ENCODE results near the gene FAM149B1.
"Not testable (repeated sequence)": the region's sequence is repeated elsewhere in the genome, so short reads cannot be mapped to it uniquely, and the experiment has no call there.

FAM149B1 gene

DNA sequence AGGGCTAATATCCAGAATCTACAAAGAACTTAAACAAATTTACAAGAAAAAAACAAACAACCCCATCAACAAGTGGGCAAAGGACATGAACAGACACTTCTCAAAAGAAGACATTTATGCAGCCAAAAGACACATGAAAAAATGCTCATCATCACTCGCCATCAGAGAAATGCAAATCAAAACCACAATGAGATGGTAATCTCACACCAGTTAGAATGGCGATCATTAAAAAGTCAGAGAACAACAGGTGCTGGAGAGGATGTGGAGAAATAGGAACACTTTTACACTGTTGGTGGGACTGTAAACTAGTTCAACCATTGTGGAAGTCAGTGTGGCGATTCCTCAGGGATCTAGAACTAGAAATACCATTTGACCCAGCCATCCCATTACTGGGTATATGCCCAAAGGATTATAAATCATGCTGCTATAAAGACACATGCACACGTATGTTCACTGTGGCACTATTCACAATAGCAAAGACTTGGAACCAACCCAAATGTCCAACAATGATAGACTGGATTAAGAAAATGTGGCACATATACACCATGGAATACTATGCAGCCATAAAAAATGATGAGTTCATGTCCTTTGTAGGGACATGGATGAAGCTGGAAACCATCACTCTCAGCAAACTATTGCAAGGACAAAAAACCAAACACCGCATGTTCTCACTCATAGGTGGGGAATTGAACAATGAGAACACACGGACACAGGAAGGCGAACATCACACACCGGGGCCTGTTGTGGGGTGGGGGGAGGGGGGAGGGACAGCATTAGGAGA lies 17.1 kb upstream of the FAM149B1 start:
- H3K4me3 ChIP-seq (ENCODE audit: low read depth, low read length); H3K9me3 ChIP-seq (ENCODE audit: control insufficient read depth, insufficient read depth, low read depth, low read length); H3K9ac ChIP-seq (ENCODE audit: low read length); H3K4me1 ChIP-seq (ENCODE audit: control insufficient read depth, insufficient read depth, low read length); H3K27me3 ChIP-seq (ENCODE audit: control insufficient read depth, insufficient read depth, low read length); H3K27ac ChIP-seq (ENCODE audit: low read depth, low read length): not testable (repeated sequence)
- peaks cover 70% of the 10 kb centered on the region for H3K36me3 ChIP-seq (ENCODE audit: control insufficient read depth, insufficient read depth, low read length)

DNA sequence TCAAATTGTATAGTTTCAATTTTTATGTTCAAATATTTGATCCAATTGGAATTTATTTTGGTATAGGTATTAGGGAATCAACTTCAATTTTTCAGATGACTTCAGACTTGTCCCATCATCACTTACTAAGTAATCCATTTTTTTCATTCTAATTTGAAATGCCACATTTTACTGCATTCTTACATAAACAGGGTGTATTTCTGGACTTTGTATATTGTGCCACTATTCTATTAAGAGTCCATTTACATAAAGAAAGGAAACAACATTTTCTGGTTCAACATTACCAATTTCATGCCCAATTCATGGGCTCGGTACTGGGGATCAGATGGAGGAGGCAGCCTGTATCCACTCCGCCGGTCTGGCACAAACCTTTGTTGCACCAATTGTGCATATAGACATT lies 15.9 kb upstream of the FAM149B1 start:
- Histone ChIP-seq H3K4me3 (ENCODE audit: low read depth, low read length) (no peak overlapping the region), H3K36me3 (ENCODE audit: control insufficient read depth, insufficient read depth, low read length) (peaks cover 71% of the 10 kb centered on the region), H3K4me1 (ENCODE audit: control insufficient read depth, insufficient read depth, low read length) (no peaks in the 10 kb centered on the region), H3K27me3 (ENCODE audit: control insufficient read depth, insufficient read depth, low read length) (no peaks in the 10 kb centered on the region), H3K9me3 (ENCODE audit: control insufficient read depth, insufficient read depth, low read depth, low read length) (no peaks in the 10 kb centered on the region), H3K27ac (ENCODE audit: low read depth, low read length) (no peak overlapping the region), H3K9ac (ENCODE audit: low read length) (no peak overlapping the region)

DNA sequence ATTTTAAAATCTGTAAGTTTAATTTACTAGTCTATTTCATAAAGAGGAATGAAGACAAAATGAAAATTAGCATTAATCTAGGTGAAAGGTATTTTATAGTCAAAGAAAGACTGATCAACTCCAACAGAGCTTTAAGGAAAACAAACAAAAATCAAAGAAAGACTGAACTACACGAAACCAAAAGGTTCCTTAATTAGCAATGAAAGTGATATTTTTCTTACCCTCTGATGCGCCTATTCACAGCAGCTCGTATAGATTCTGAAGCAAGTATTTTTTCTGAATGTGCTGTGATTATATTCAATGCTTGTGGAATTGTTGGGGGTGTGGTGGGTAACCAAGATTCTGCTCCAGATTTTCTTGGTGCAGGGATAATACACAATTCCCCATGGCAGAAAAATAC lies 11.9 kb upstream of the FAM149B1 start:
- Histone ChIP-seq H3K9me3 (ENCODE audit: control insufficient read depth, insufficient read depth, low read depth, low read length) (no peaks in the 10 kb centered on the region), H3K27ac (ENCODE audit: low read depth, low read length) (no peak overlapping the region), H3K4me1 (ENCODE audit: control insufficient read depth, insufficient read depth, low read length) (no peaks in the 10 kb centered on the region), H3K9ac (ENCODE audit: low read length) (no peak overlapping the region), H3K27me3 (ENCODE audit: control insufficient read depth, insufficient read depth, low read length) (no peaks in the 10 kb centered on the region), H3K4me3 (ENCODE audit: low read depth, low read length) (no peak overlapping the region), H3K36me3 (ENCODE audit: control insufficient read depth, insufficient read depth, low read length) (peaks cover 58% of the 10 kb centered on the region)

DNA sequence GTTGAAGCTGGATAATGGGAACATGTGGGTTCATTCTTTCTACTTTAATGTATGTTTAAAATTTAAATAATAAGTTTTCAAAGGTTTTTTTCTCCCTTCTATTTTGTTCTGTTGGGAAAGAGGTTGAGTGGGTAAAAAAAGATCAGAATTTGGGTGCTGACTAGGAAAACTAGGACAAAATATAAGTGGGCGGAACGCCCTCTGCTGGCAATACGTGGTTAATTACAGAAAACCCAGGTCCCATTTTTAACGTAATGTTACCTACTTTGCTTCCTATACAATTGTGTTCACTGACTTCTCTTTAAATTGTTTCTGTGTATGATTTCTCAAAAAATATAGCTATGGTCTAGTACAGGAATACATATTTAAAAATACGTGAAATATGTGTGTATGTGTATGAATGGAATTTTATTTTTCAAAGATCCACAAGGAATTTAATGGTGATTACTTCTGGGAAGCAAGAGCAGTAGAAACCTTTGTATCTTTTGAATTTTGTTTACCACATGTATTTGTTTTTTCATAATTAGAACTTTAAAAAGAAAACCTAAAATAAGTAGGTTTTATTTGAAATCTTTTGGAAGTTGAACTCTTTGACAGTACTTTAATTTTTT lies 8.8 kb upstream of the FAM149B1 start:
- Histone ChIP-seq H3K9ac (ENCODE audit: low read length) (no peak overlapping the region), H3K36me3 (ENCODE audit: control insufficient read depth, insufficient read depth, low read length) (peaks cover 55% of the 10 kb centered on the region), H3K9me3 (ENCODE audit: control insufficient read depth, insufficient read depth, low read depth, low read length) (no peaks in the 10 kb centered on the region), H3K27me3 (ENCODE audit: control insufficient read depth, insufficient read depth, low read length) (no peaks in the 10 kb centered on the region), H3K4me1 (ENCODE audit: control insufficient read depth, insufficient read depth, low read length) (no peaks in the 10 kb centered on the region), H3K4me3 (ENCODE audit: low read depth, low read length) (no peak overlapping the region), H3K27ac (ENCODE audit: low read depth, low read length) (no peak overlapping the region)

DNA sequence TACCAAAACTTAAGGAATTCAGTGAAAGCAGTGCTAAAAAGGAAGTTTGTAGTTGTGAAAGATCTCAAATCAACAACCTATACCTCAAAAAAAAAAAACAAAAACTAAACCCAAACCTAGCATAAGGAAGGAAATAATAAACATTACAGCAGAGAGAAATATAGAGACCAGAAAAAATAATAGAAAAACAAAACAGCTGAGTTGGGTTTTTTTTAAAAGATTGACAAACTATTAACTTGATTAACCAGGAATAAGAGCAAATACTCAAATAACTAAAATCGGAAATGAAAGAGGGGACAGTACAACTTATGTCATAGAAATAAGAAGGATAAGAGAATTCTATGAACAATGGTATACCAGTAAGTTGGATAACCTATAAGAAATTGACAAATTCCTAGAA lies 6.8 kb upstream of the FAM149B1 start:
- no peak overlapping the region for H3K4me3 ChIP-seq (ENCODE audit: low read depth, low read length)
- no peaks in the 10 kb centered on the region for H3K27me3 ChIP-seq (ENCODE audit: control insufficient read depth, insufficient read depth, low read length)
- peaks cover 46% of the 10 kb centered on the region for H3K36me3 ChIP-seq (ENCODE audit: control insufficient read depth, insufficient read depth, low read length)
- H3K4me1 ChIP-seq (ENCODE audit: control insufficient read depth, insufficient read depth, low read length), result no peaks in the 10 kb centered on the region
- H3K27ac ChIP-seq (ENCODE audit: low read depth, low read length), result no peak overlapping the region
- H3K9me3 ChIP-seq (ENCODE audit: control insufficient read depth, insufficient read depth, low read depth, low read length), result no peaks in the 10 kb centered on the region
- no peak overlapping the region for H3K9ac ChIP-seq (ENCODE audit: low read length)

DNA sequence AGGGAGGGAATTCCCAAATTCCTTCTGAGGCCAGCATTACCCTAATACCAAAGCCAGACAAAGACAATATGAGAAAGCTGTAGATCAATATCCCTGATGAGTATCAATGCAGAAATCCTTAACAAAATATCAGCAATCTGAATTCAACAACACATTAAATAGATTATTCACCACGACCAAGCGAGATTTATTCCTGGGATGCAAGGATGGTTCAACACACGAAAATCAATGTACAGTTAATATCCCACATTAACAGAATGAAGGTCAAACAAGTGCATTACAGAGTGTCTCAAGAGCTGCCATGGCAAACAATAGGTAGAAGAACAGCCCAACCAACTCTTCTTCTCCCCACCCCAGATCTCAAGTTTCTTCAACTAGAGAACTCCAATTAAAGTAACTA lies 6.3 kb upstream of the FAM149B1 start:
- no peaks in the 10 kb centered on the region for H3K27me3 ChIP-seq (ENCODE audit: control insufficient read depth, insufficient read depth, low read length)
- no peak overlapping the region for H3K9ac ChIP-seq (ENCODE audit: low read length)
- H3K4me3 ChIP-seq (ENCODE audit: low read depth, low read length), result no peak overlapping the region
- H3K4me1 ChIP-seq (ENCODE audit: control insufficient read depth, insufficient read depth, low read length), result no peaks in the 10 kb centered on the region
- no peak overlapping the region for H3K27ac ChIP-seq (ENCODE audit: low read depth, low read length)
- H3K36me3 ChIP-seq (ENCODE audit: control insufficient read depth, insufficient read depth, low read length), result peaks cover 40% of the 10 kb centered on the region
- H3K9me3 ChIP-seq (ENCODE audit: control insufficient read depth, insufficient read depth, low read depth, low read length), result no peaks in the 10 kb centered on the region

DNA sequence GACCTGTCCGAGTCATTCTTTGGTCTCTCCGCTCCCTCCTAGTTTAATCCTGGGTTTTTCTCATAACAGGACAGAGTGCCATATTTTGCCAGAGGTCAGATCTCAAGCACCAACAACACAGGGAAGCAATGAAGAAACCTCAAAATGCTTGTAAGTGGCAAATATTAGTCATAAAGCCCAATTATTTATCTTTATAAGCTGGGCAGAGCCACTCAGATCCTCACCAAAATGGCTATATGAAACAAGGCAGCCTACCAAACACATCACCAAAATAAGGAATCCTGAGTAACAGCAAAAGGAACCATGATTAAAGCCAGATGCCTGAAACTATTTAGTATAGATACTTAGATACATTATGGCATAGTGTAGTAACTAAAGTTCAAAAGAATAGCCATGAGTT lies 4.8 kb upstream of the FAM149B1 start:
- Histone ChIP-seq H3K4me1 (ENCODE audit: control insufficient read depth, insufficient read depth, low read length) (no peaks in the 10 kb centered on the region), H3K27me3 (ENCODE audit: control insufficient read depth, insufficient read depth, low read length) (no peaks in the 10 kb centered on the region), H3K9ac (ENCODE audit: low read length) (no peak overlapping the region), H3K36me3 (ENCODE audit: control insufficient read depth, insufficient read depth, low read length) (peaks cover 34% of the 10 kb centered on the region), H3K27ac (ENCODE audit: low read depth, low read length) (no peak overlapping the region), H3K9me3 (ENCODE audit: control insufficient read depth, insufficient read depth, low read depth, low read length) (no peaks in the 10 kb centered on the region), H3K4me3 (ENCODE audit: low read depth, low read length) (no peak overlapping the region)

DNA sequence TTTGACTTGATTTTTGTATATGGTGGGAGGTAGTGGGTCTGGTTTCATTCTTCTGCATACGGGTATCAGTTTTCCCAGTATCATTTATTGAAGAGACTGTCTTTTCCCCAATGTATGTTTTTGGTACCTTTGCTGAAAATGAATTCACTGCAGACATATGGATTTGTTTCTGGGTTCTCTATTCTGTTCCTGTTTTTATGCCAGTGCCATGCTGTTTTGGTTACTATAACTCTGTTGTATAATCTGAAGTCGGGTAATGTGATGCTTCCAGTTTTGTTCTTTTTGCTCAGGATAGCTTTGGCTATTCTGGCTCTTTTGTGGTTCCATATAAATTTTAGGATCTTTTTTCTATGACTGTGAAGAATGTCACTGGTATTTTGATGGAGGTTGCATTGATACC lies 947 bp upstream of the FAM149B1 start:
- H3K27ac ChIP-seq (ENCODE audit: low read depth, low read length), result no peak overlapping the region
- H3K36me3 ChIP-seq (ENCODE audit: control insufficient read depth, insufficient read depth, low read length), result peaks cover 20% of the 10 kb centered on the region
- peak overlapping the region; percentile 84 for H3K4me3 ChIP-seq (ENCODE audit: low read depth, low read length)
- H3K4me1 ChIP-seq (ENCODE audit: control insufficient read depth, insufficient read depth, low read length), result no peaks in the 10 kb centered on the region
- H3K27me3 ChIP-seq (ENCODE audit: control insufficient read depth, insufficient read depth, low read length), result no peaks in the 10 kb centered on the region
- H3K9ac ChIP-seq (ENCODE audit: low read length), result no peak overlapping the region
- H3K9me3 ChIP-seq (ENCODE audit: control insufficient read depth, insufficient read depth, low read depth, low read length), result no peaks in the 10 kb centered on the region

DNA sequence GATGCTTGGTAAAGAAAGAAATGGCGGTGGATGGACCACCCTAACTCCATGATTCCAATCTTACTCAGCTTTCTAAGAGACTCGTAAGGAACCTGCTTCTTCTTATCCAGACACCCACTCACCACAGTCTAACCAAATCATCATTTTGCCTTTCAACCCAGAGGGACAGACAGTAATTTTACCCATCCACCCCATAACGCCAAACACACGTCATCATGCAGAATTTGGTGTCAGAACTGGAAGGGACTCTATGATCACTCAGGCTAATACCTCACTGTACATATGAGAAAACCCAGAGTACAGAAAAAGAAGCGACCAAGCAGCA lies 499 bp upstream of the FAM149B1 start:
- H3K4me3 ChIP-seq (ENCODE audit: low read depth, low read length), result peak overlapping the region; percentile 84
- no peaks in the 10 kb centered on the region for H3K27me3 ChIP-seq (ENCODE audit: control insufficient read depth, insufficient read depth, low read length)
- H3K4me1 ChIP-seq (ENCODE audit: control insufficient read depth, insufficient read depth, low read length), result no peaks in the 10 kb centered on the region
- H3K9me3 ChIP-seq (ENCODE audit: control insufficient read depth, insufficient read depth, low read depth, low read length), result no peaks in the 10 kb centered on the region
- peak overlapping the region; percentile 43; the same call in 1 of the 2 replicates for H3K27ac ChIP-seq (ENCODE audit: low read depth, low read length)
- peak overlapping the region; percentile 85 for H3K9ac ChIP-seq (ENCODE audit: low read length)
- peaks cover 16% of the 10 kb centered on the region for H3K36me3 ChIP-seq (ENCODE audit: control insufficient read depth, insufficient read depth, low read length)

DNA sequence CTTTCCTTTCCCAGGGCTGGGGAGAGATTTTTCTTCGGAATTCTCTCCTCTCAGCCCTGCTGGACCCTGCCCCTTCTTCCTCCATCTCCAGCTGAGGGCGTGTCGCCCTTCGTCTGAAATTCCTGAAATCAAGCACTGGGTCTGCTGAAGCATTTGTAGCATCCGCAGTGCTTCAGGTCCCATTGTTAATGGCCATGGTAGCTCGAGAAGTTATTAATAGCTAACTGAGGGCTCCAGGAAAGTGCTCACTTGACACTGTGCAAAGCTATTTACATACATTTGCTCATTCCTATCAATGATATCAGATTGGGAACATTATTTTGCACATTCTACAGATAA lies 515 bp downstream of the FAM149B1 start:
- H3K4me1 ChIP-seq (ENCODE audit: control insufficient read depth, insufficient read depth, low read length), result no peaks in the 10 kb centered on the region
- H3K36me3 ChIP-seq (ENCODE audit: control insufficient read depth, insufficient read depth, low read length), result peaks cover 6% of the 10 kb centered on the region
- H3K9me3 ChIP-seq (ENCODE audit: control insufficient read depth, insufficient read depth, low read depth, low read length), result no peaks in the 10 kb centered on the region
- no peaks in the 10 kb centered on the region for H3K27me3 ChIP-seq (ENCODE audit: control insufficient read depth, insufficient read depth, low read length)
- peak overlapping the region; percentile 84 for H3K4me3 ChIP-seq (ENCODE audit: low read depth, low read length)
- H3K9ac ChIP-seq (ENCODE audit: low read length), result peak overlapping the region; percentile 85
- peak overlapping the region; percentile 43; the same call in 1 of the 2 replicates for H3K27ac ChIP-seq (ENCODE audit: low read depth, low read length)

DNA sequence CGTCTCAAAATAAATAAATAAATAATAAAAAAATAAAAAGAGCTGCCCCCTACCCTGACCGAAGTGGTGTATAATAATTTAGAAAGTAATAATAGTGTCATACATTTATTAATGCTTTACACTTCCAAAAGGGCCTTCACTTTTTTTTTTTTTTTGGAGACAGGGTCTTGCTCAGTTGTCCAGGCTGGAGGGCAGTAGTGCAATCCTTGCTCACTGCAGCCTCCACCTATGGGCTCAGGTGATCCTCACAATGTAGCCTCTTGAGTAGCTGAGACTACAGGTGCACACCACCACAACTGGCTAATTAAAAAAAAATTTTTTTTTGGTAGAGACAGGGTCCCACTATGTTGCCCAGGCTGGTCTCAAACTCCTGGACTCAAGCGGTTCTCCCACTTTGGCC lies 1.4 kb downstream of the FAM149B1 start:
- H3K4me1 ChIP-seq (ENCODE audit: control insufficient read depth, insufficient read depth, low read length), result no peaks in the 10 kb centered on the region
- no peaks in the 10 kb centered on the region for H3K27me3 ChIP-seq (ENCODE audit: control insufficient read depth, insufficient read depth, low read length)
- H3K36me3 ChIP-seq (ENCODE audit: control insufficient read depth, insufficient read depth, low read length), result no peaks in the 10 kb centered on the region
- no peak overlapping the region for H3K27ac ChIP-seq (ENCODE audit: low read depth, low read length)
- no peaks in the 10 kb centered on the region for H3K9me3 ChIP-seq (ENCODE audit: control insufficient read depth, insufficient read depth, low read depth, low read length)
- no peak overlapping the region for H3K9ac ChIP-seq (ENCODE audit: low read length)
- H3K4me3 ChIP-seq (ENCODE audit: low read depth, low read length), result no peak overlapping the region; the same call in 1 of the 2 replicates

Measured in HUES6 (cell line).